Transverse colon (tissue), 4 donors: ENCODE measurements around the gene FZD10. TPM values are rescaled to one million over a fixed set of nuclear protein-coding genes. Genes with fewer than 3 reads are reported as not detected.

Experiments
- DNase-seq: peaks from one replicate; pipeline ENCODE4 v3.0.0-alpha.2; 2019
- H3K27ac ChIP-seq, 4 donors: fragments of 200-600 bp; sonication (generic); 2 replicates each; pipeline ENCODE4 v1.5.1; 2016 to 2018; ENCODE audit warnings: inconsistent platforms in 4 of 4
- H3K27me3 ChIP-seq: fragments of 200-600 bp; sonication (generic); 2 replicates; pipeline ENCODE4 v1.5.1; 2017; ENCODE audit warnings: inconsistent platforms
- H3K36me3 ChIP-seq, 4 donors: fragments of 200-600 bp; sonication (generic); 2 replicates each; pipeline ENCODE4 v1.5.1; 2017 to 2019; ENCODE audit warnings: inconsistent platforms in 4 of 4
- H3K4me1 ChIP-seq, 4 donors: fragments of 200-600 bp; sonication (generic); 2 replicates each; pipeline ENCODE4 v1.5.1; 2017 to 2020; ENCODE audit warnings: inconsistent platforms in 4 of 4
- H3K4me3 ChIP-seq, 4 donors: fragments of 200-600 bp; sonication (generic); 1 replicate in 1 of 4; 2 replicates in 3 of 4; pipeline versions ENCODE4 v1.5.1 to v1.6.1; 2017 to 2019; ENCODE audit warnings: inconsistent platforms in 4 of 4
- H3K9me3 ChIP-seq, 2 donors: fragments of 200-600 bp; sonication (generic); 2 replicates each; pipeline ENCODE4 v1.5.1; 2017 to 2019; ENCODE audit warnings: inconsistent platforms in 2 of 2
- CTCF ChIP-seq, 5 experiments: fragments of 200-600 bp in 3 of 5; fragments of 450-650 bp in 2 of 5; sonication (generic) in 3 of 5; IDR thresholded peaks; 1 replicate in 2 of 5; 2 replicates in 3 of 5; pipeline ENCODE4 v1.5.1; 2016 to 2017; ENCODE audit warnings: antibody characterized with exemption in 5 of 5, inconsistent platforms in 3 of 5, mild to moderate bottlenecking in 2 of 5, moderate library complexity in 1 of 5
- EP300 ChIP-seq: sonication (generic); formaldehyde crosslinking; IDR thresholded peaks from one replicate; pipeline ENCODE4 v1.6.1; 2017; ENCODE audit warnings: antibody characterized with exemption, low read depth
- POLR2A ChIP-seq: fragments of 450-650 bp; IDR thresholded peaks from one replicate; pipeline ENCODE4 v1.6.1; 2016; ENCODE audit warnings: antibody characterized with exemption, mild to moderate bottlenecking, moderate library complexity
- POLR2AphosphoS5 ChIP-seq, 3 donors: sonication (generic); formaldehyde crosslinking; IDR thresholded peaks; one replicate each; pipeline ENCODE4 v1.6.1; 2016; ENCODE audit warnings: antibody characterized with exemption in 3 of 3
- WGBS, 2 donors: methylation state at CpG; one replicate each; pipeline ENCODE4 v1.1.5; 2018; ENCODE audit warnings: low coverage in 1 of 2; 5-methylcytosine and 5-hydroxymethylcytosine counted together
- in situ Hi-C, 4 donors: fragments of 200-750 bp; cut with MboI; loops; one replicate each; pipeline versions ENCODE4 v1.15.0 to v1.15.1; 2017; ENCODE audit warnings: low sequenced_read_pairs in 3 of 4, low pct_ligation_motif_present in 1 of 4, low pct_unique_long_range_greater_than_20kb in 1 of 4
- intact Hi-C: fragments of 100-400 bp; cut with DNase I; formaldehyde crosslinking; loops from one replicate; pipeline ENCODE4 v1.15.1; 2023; ENCODE audit warnings: low total_unique reads
- total RNA-seq, 4 donors: library from RNA; depleted of rRNA; stranded (reverse); fragments of >200 nt; gene quantifications; one replicate each; pipeline ENCODE4 v1.1.0, GENCODE V29; 2016

FZD10 gene
- total RNA-seq, 4 donors from 2014 or later: 0.32 to 0.68 TPM; not detected in 2

- Histone ChIP-seq H3K4me3 (no peak overlapping the region), H3K27ac (no peak overlapping the region), H3K27me3 (no peaks in the 10 kb centered on the region), H3K9me3 (no peaks in the 10 kb centered on the region), H3K4me1 (no peaks in the 10 kb centered on the region), H3K36me3 (no peaks in the 10 kb centered on the region)
- intact Hi-C loops (no loop called here), in situ Hi-C loops (no loop called here)
- 67 to 92% methylated on average over 6 to 7 of the region's 7 CpGs for WGBS, 2 donors
- no peak for TF ChIP-seq EP300
- no peak for TF ChIP-seq POLR2A
- no peak for TF ChIP-seq POLR2AphosphoS5 (IDR thresholded peaks at IDR 0.05)
- TF ChIP-seq CTCF (IDR thresholded peaks at IDR 0.05): no peak
- DNase-seq: no peak
Observed at GRCh38 chr12:130200445-130200844, 38.2 kb downstream of the FZD10 start.

GRCh38 chr12:130201037-130201436 lies 38.8 kb downstream of the FZD10 start:
- TF ChIP-seq EP300 (no peak), POLR2AphosphoS5 (IDR thresholded peaks at IDR 0.05) (no peak), POLR2A (no peak), CTCF (IDR thresholded peaks at IDR 0.05) (no peak)
- no peak overlapping the region for H3K4me3 ChIP-seq
- H3K36me3 ChIP-seq: no peaks in the 10 kb centered on the region
- intact Hi-C loops: no loop called here
- in situ Hi-C loops: no loop called here
- 90 to 95% methylated on average over 8 of the region's 8 CpGs for WGBS, 2 donors
- H3K4me1 ChIP-seq: no peaks in the 10 kb centered on the region
- H3K27me3 ChIP-seq: no peaks in the 10 kb centered on the region
- H3K9me3 ChIP-seq: no peaks in the 10 kb centered on the region
- H3K27ac ChIP-seq: no peak overlapping the region
- no peak for DNase-seq

GRCh38 chr12:130202201-130202600 lies 39.9 kb downstream of the FZD10 start:
- Histone ChIP-seq H3K27ac (no peak overlapping the region), H3K4me3 (no peak overlapping the region), H3K27me3 (no peaks in the 10 kb centered on the region), H3K9me3 (no peaks in the 10 kb centered on the region), H3K36me3 (no peaks in the 10 kb centered on the region), H3K4me1 (no peaks in the 10 kb centered on the region)
- WGBS, 2 donors: 63% methylated on average over 6 of the region's 6 CpGs; no CpG with 5 or more reads in 1 of the 2 donors
- in situ Hi-C loops: no loop called here
- no peak for DNase-seq
- intact Hi-C loops: no loop called here
- TF ChIP-seq CTCF (IDR thresholded peaks at IDR 0.05): no peak
- TF ChIP-seq POLR2AphosphoS5 (IDR thresholded peaks at IDR 0.05): no peak
- no peak for TF ChIP-seq POLR2A
- TF ChIP-seq EP300: no peak

- H3K4me1 ChIP-seq: no peaks in the 10 kb centered on the region
- TF ChIP-seq POLR2AphosphoS5 (IDR thresholded peaks at IDR 0.05) (no peak), POLR2A (no peak), CTCF (IDR thresholded peaks at IDR 0.05) (no peak), EP300 (no peak)
- no peak overlapping the region for H3K4me3 ChIP-seq
- H3K27ac ChIP-seq: no peak overlapping the region
- WGBS, 2 donors: 40 to 68% methylated on average over 4 to 11 of the region's 11 CpGs
- no peak for DNase-seq
- H3K27me3 ChIP-seq: no peaks in the 10 kb centered on the region
- in situ Hi-C loops (no loop called here), intact Hi-C loops (no loop called here)
- no peaks in the 10 kb centered on the region for H3K9me3 ChIP-seq
- no peaks in the 10 kb centered on the region for H3K36me3 ChIP-seq
Observed at GRCh38 chr12:130203151-130203550, 40.9 kb downstream of the FZD10 start.
